Common myeloid progenitor, CD34-positive (primary cell): Measurements from ENCODE around the gene GRK5.

Source experiments
- CTCF ChIA-PET: fragments of 350-600 bp; sonication (Branson Sonifier 250); formaldehyde crosslinking; loops from one replicate; lab custom pipeline; 2021; ENCODE audit warnings: antibody characterized with exemption; lab: Charles Lee
- POLR2A ChIA-PET: fragments of 350-600 bp; sonication (Branson Sonifier 250); formaldehyde crosslinking; loops from one replicate; lab custom pipeline; 2021; ENCODE audit warnings: antibody characterized with exemption; lab: Charles Lee
- DNase-seq, 3 donors: peaks; one replicate each; pipeline versions ENCODE4 v3.0.0 to v3.0.0-alpha.2; 2013
- H3K27ac ChIP-seq, 2 experiments: 1 replicate in 1 of 2; 2 replicates in 1 of 2; pipeline ENCODE4 v1.7.0; 2013; ENCODE audit warnings: inconsistent platforms in 2 of 2, low read length in 2 of 2, mild to moderate bottlenecking in 2 of 2, low read depth in 1 of 2, moderate library complexity in 1 of 2; ENCODE audit not compliant: severe bottlenecking in 2 of 2, insufficient read depth in 1 of 2, poor library complexity in 1 of 2
- H3K27me3 ChIP-seq, 5 experiments: replicated peaks in 2 of 5; 1 replicate in 3 of 5; 2 replicates in 2 of 5; pipeline versions ENCODE4 v1.6.1 to v1.7.0; 2013; ENCODE audit warnings: low read length in 4 of 5, mild to moderate bottlenecking in 2 of 5, moderate library complexity in 2 of 5, inconsistent platforms in 1 of 5; ENCODE audit not compliant: insufficient read depth in 5 of 5, control insufficient read depth in 4 of 5
- H3K36me3 ChIP-seq, 4 experiments: 1 replicate in 2 of 4; 2 replicates in 2 of 4; pipeline versions ENCODE4 v1.6.1 to v1.7.0; 2013; ENCODE audit warnings: low read length in 3 of 4, control low read depth in 1 of 4, mild to moderate bottlenecking in 1 of 4; ENCODE audit not compliant: control insufficient read depth in 4 of 4, insufficient read depth in 4 of 4
- H3K4me1 ChIP-seq, 4 experiments: 1 replicate in 3 of 4; 2 replicates in 1 of 4; pipeline versions ENCODE4 v1.6.1 to v1.7.1; 2013; ENCODE audit warnings: low read length in 3 of 4, mild to moderate bottlenecking in 3 of 4, control low read depth in 1 of 4, inconsistent platforms in 1 of 4, moderate library complexity in 1 of 4; ENCODE audit not compliant: control insufficient read depth in 4 of 4, insufficient read depth in 4 of 4; ENCODE audit errors: control extremely low read depth in 1 of 4
- H3K4me3 ChIP-seq, 7 experiments: 1 replicate in 4 of 7; 2 replicates in 3 of 7; pipeline versions ENCODE4 v1.5.1 to v1.7.0; 2013; ENCODE audit warnings: mild to moderate bottlenecking in 7 of 7, low read length in 6 of 7, moderate library complexity in 6 of 7, inconsistent platforms in 2 of 7, low read depth in 2 of 7, control low read depth in 1 of 7; ENCODE audit not compliant: insufficient read depth in 4 of 7, control insufficient read depth in 1 of 7; ENCODE audit errors: extremely low read depth in 1 of 7
- H3K9me3 ChIP-seq, 5 experiments: 1 replicate in 4 of 5; 2 replicates in 1 of 5; pipeline versions ENCODE4 v1.6.1 to v1.7.1; 2013; ENCODE audit warnings: low read length in 4 of 5, mild to moderate bottlenecking in 2 of 5, inconsistent platforms in 1 of 5, low read depth in 1 of 5, moderate library complexity in 1 of 5; ENCODE audit not compliant: control insufficient read depth in 4 of 5, insufficient read depth in 2 of 5; ENCODE audit errors: control extremely low read depth in 1 of 5
- WGBS: methylation state at CpG from one replicate; pipeline ENCODE4 v1.1.5; 2013; ENCODE audit not compliant: insufficient coverage; 5-methylcytosine and 5-hydroxymethylcytosine counted together

GRK5 gene

DNA sequence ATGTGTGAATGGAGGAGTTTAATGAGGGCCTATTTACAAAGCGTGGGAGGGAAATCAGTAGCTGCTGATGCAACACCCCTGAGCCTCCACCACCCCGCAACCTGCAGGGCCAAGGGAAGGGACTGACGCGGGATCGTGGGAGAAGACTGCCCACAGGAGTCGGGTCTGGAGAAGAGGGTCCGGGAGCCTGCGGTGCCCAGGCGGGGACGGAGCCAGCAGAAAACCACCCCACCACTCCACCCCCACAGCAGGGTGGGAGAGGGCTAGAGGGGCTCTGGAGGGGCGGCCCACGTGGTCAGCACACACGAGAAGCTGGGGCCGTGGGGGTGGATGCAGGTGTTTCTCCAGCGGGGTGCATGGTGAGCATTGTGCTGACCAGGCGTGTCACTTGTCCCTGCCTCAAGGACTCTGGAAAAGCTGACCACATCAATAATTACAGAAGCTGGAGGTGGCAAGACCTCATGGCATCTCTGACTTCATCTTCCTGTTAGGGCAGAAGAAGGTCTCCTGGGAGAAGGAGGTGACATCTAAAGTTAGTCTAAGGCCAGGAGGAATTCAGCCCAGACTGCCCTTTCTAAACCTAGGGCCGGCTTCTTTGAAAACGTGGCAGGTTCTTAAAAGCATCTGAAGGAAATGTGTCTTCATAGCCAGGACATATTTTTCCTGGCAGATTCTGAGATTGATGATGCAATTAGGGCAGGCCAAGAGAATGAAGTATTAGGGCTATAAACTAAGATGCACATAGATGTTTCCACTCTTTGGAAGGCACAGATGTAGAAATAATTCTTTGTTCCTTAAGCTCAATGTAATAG is 184.3 kb downstream of the GRK5 start:
- H3K27ac ChIP-seq = no peak overlapping the region
- no peaks in the 10 kb centered on the region for H3K27me3 ChIP-seq
- peaks cover 4 to 21% (median 19%) of the 10 kb centered on the region in 4 experiments for H3K4me1 ChIP-seq
- POLR2A ChIA-PET = no interaction called here
- no peak for DNase-seq
- peaks cover 0 to 6% (median 1%) of the 10 kb centered on the region in 5 experiments for H3K9me3 ChIP-seq
- H3K36me3 ChIP-seq = peaks cover 0 to 2% (median 0%) of the 10 kb centered on the region in 4 experiments
- no peak overlapping the region for H3K4me3 ChIP-seq
- CTCF ChIA-PET = interaction anchor here (1.0 to 1.8 kb wide), 3 partner anchors 10 to 31 kb away, joined by 3 to 7 read pairs (median 3); no protein-coding TSS in a partner anchor
- 98% methylated on average over 10 of the region's 18 CpGs for WGBS

DNA sequence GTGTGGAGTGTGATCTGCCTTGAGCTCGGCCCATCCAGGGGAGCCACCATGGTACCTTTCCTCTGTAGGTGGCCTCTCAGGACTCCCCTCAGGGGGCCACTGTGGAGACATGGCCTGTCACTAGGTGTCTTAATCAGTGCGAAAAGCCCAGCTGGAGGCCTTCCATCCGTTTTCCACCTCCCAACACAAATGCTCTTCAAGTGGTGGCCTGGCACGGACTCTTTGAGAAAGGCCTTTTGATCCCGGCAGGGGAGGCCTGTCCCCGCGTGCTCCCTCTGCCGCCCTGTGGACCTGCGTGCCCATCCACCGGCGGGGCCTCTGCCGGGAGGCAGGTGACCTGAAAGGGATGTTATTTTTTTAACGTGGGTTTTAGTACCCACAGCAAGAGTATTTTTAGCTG is 185.6 kb downstream of the GRK5 start:
- Histone ChIP-seq H3K9me3 (peaks cover 0 to 6% (median 1%) of the 10 kb centered on the region in 5 experiments), H3K36me3 (peaks cover 0 to 2% (median 0%) of the 10 kb centered on the region in 4 experiments), H3K27ac (no peak overlapping the region), H3K4me3 (no peak overlapping the region), H3K27me3 (no peaks in the 10 kb centered on the region), H3K4me1 (peaks cover 4 to 26% (median 24%) of the 10 kb centered on the region in 4 experiments)
- DNase-seq = no peak
- ChIA-PET CTCF (interaction anchor here (0.8 to 1.8 kb wide), 3 partner anchors 9 to 25 kb away, joined by 3 to 7 read pairs (median 3); no protein-coding TSS in a partner anchor), POLR2A (no interaction called here)
- 92% methylated on average over 11 of the region's 13 CpGs for WGBS

DNA sequence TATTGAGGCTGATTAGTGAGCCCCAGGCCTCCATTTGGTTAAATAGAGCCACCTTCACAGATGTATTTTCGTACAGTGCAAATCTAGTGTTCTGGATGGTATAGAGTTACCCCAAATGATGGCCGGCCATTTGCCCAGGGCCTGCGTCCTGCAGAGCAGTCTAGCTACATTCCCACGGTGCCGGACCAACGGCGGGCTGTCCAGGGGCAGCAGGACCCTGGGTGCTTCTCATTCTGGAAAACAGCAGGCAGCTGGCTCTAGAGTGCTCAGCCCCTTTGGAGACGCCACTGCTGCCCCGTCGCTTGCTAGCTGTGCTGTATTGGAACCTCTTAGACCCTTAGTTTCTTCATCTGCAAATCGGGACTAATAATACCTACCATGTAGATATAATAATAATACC is 186.1 kb downstream of the GRK5 start:
- 92% methylated on average over 7 of the region's 11 CpGs for WGBS
- no peak overlapping the region for H3K27ac ChIP-seq
- POLR2A ChIA-PET = no interaction called here

DNA sequence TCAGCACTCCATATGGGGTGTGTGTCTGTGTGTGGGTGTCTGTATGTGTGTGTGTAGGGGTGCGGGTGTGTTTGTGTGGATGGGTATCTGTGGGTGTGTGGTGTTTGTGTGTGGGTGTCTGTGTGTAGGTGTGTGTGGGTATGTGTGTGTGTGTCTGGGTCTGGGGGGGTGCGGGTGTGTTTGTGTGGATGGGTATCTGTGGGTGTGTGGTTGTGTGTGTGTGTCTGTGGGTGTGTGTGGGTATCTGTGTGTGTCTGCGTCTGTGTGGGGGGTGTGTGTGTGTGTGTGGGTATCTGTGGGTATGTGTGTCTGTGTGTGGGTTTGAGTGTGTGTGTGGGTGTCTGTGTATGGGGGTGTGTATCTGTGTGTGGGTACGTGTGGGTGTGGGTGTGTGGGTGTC is 186.5 kb downstream of the GRK5 start:
- no peak overlapping the region for H3K27ac ChIP-seq
- H3K36me3 ChIP-seq = no peaks in the 10 kb centered on the region
- ChIA-PET POLR2A (no interaction called here), CTCF (no interaction called here)
- H3K27me3 ChIP-seq = no peaks in the 10 kb centered on the region
- WGBS = 89% methylated on average over 4 of the region's 4 CpGs
- DNase-seq = no peak
- H3K9me3 ChIP-seq = peaks cover 0 to under 1% (median 0%) of the 10 kb centered on the region in 5 experiments
- H3K4me3 ChIP-seq = no peak overlapping the region
- H3K4me1 ChIP-seq = peaks cover 4 to 26% (median 24%) of the 10 kb centered on the region in 4 experiments

More for the DNA sequence above, 186.1 kb downstream of the GRK5 start:
- Histone ChIP-seq H3K4me3 (no peak overlapping the region), H3K36me3 (peaks cover 0 to 2% (median 0%) of the 10 kb centered on the region in 4 experiments), H3K27me3 (no peaks in the 10 kb centered on the region), H3K9me3 (peaks cover 0 to 5% (median 1%) of the 10 kb centered on the region in 5 experiments), H3K4me1 (peaks cover 4 to 26% (median 24%) of the 10 kb centered on the region in 4 experiments)
- CTCF ChIA-PET = interaction anchor here (0.8 to 1.8 kb wide), 2 partner anchors 8 to 24 kb away, joined by 3 to 7 read pairs; no protein-coding TSS in a partner anchor
- no peak for DNase-seq

DNA sequence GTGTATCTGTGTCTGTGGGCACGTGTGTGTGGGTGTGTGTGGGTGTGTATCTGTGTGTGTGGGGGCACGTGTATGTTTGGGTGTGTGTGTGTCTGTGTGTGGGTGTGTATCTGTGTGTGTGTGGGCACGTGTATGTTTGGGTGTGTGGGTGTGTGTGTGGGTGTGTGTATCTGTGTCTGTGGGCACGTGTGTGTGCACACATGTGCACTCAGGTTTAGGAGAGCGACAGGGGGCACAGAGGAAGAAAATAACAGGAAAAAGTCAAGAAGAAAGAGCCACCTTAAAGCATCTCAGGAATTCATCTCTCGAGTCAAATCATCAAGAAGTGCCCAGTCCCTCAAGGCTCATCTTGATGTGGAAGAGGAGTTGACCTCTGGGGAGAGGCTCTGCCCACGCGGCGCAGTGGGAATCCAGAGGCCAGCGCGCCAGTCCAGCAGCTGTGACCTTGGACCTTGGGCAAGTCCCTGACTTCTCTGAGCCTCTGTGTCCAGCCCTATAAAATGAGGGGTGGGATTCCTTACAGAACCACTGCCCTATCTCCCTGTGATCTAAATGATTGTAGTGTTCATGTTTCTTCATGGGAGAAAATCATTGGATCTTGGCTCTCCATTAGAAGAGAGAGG is 187.4 kb downstream of the GRK5 start:
- CTCF ChIA-PET = interaction anchor here (1.1 to 1.2 kb wide), 2 partner anchors 191 to 264 kb away, joined by 3 to 4 read pairs; no protein-coding TSS in a partner anchor
- no peak overlapping the region for H3K27ac ChIP-seq

DNA sequence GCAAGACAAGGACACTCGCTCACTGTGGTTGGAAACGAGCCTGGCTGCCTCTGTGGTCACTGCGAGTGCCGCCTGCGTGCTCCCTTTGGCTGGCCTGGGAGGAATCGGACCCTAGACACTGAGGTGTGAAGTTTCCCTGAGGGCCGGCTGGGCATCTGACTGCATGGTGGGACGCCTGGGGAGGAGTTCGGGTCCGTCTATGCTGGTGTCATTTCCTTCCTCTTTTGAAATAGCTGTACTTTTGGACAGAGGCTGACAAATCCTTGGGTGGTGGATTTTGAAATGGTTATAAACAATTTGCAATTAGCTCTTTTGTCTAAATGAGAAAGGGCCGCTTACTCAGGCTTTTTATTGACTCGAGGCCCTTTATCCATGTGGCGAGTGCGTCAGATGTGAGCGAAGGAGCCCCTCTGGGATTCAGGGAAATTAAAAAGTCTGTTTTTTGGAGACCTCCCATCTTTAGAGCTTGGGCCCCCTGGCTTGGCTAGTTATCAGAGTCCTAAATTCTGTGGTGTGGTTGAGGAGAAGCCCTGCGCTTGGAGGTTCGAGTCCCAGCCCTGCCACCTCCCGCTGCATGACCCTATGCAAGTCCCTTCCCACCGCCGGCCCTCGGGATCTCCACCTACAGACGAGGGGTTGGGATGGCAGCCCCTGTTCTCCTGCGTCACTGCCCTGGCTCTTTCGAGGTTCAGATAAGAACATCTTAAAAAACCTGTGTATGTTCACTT is 188.1 kb downstream of the GRK5 start:
- ChIA-PET CTCF (interaction anchor here (0.8 to 1.9 kb wide), 8 partner anchors 9 to 264 kb away, joined by 3 to 10 read pairs (median 4); no protein-coding TSS in a partner anchor), POLR2A (interaction anchor here (0.6 to 1.1 kb wide), 3 partner anchors 10 to 183 kb away, joined by 3 read pairs; no protein-coding TSS in a partner anchor)
- WGBS = 54% methylated on average over 20 of the region's 24 CpGs
- no peak overlapping the region for H3K4me3 ChIP-seq
- H3K9me3 ChIP-seq = no peaks in the 10 kb centered on the region
- peak overlapping the region in 1 of 2 experiments; percentile 27 for H3K27ac ChIP-seq
- peaks cover 4 to 26% (median 24%) of the 10 kb centered on the region in 4 experiments for H3K4me1 ChIP-seq
- no peaks in the 10 kb centered on the region for H3K36me3 ChIP-seq
- DNase-seq = peak; percentile 49 to 85 (median 78)
- H3K27me3 ChIP-seq = peaks cover 0 to 2% (median 0%) of the 10 kb centered on the region in 5 experiments

More for the DNA sequence above, 187.4 kb downstream of the GRK5 start:
- Histone ChIP-seq H3K36me3 (no peaks in the 10 kb centered on the region), H3K4me1 (peaks cover 4 to 26% (median 24%) of the 10 kb centered on the region in 4 experiments), H3K27me3 (peaks cover 0 to 2% (median 0%) of the 10 kb centered on the region in 5 experiments), H3K4me3 (no peak overlapping the region), H3K9me3 (no peaks in the 10 kb centered on the region)
- POLR2A ChIA-PET = interaction anchor here (0.9 kb wide), 1 partner anchor 124 kb away, joined by 3 read pairs; no protein-coding TSS in a partner anchor
- 87% methylated on average over 8 of the region's 11 CpGs for whole genome bisulfite sequencing
- DNase-seq = no peak
